Measurements from ENCODE around the gene RASSF4. TPM values are rescaled to one million over a fixed set of nuclear protein-coding genes. Genes with fewer than 3 reads are reported as not detected.

RASSF4 gene
- total RNA-seq, 1 experiment from 2014 or later, result 9.1 TPM

DNA sequence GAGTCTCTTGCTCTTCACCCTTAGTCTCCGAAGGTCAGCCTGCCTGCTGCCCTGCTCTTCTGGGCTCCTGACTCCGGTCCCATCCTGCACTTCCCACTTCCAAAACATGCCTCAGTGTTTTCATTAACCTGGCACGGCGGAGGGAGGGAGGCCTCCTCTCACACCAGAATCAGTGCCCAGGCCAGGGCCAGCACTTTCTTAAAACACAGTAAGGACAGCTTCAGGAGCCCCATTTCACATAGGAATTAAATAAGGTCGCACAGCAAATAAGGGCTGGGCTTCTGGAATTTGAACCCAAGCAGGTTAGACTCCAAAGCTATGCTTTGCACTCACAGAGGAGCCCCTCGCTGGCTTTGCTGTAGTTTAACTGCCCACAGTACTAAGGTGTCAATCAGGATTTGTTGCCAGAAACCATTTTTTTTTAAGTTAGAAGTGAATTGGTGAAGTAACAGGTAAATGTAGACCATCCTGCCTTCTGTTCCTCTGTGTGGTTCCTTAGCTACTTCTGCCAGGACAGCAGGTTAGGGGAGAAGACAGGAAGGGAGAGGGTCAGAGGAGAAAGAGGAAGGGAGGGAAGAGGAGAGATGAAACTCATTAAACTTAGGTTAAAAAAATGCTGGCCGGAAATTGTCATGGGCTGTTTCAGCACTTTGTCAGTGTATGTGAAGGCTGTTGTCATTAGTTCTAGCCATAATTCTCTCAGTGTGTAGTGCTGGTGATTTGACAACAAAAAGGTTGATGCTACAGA is 1.1 kb downstream of the RASSF4 start:
- peak; percentile 18 for DNase-seq
- Histone ChIP-seq H3K36me3 (replicated peaks; ENCODE audit: control insufficient read depth, insufficient read depth, low read length) (no peaks in the 10 kb centered on the region), H3K4me3 (ENCODE audit: insufficient read depth, low read depth, low read length) (no peak overlapping the region)

DNA sequence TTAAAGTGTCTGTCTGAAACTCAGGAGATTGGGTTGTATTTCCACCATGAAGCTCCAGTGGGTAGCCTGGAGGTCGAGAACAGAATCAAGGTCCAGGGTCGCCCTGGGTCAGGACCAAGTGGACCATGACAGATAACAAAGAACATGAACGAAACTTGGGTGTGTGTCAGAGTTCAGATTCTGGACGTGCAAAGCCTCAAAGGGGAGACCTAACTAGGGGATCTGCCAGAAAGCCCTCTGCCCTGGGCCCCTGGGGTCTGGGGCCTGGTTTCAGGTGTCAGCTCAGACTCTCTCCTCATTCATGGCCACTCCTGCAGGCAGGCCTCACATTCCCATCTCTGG is 1.6 kb downstream of the RASSF4 start:
- peaks cover 5% of the 10 kb centered on the region for H3K27me3 ChIP-seq (ENCODE audit: control insufficient read depth, insufficient read depth, low read length)
- no peaks in the 10 kb centered on the region for H3K36me3 ChIP-seq (replicated peaks; ENCODE audit: control insufficient read depth, insufficient read depth, low read length)
- DNase-seq, result peak; percentile 28
- no peak overlapping the region for H3K4me3 ChIP-seq (ENCODE audit: insufficient read depth, low read depth, low read length)

More for the DNA sequence above, 1.1 kb downstream of the RASSF4 start:
- H3K27me3 ChIP-seq (ENCODE audit: control insufficient read depth, insufficient read depth, low read length), result peaks cover 5% of the 10 kb centered on the region

DNA sequence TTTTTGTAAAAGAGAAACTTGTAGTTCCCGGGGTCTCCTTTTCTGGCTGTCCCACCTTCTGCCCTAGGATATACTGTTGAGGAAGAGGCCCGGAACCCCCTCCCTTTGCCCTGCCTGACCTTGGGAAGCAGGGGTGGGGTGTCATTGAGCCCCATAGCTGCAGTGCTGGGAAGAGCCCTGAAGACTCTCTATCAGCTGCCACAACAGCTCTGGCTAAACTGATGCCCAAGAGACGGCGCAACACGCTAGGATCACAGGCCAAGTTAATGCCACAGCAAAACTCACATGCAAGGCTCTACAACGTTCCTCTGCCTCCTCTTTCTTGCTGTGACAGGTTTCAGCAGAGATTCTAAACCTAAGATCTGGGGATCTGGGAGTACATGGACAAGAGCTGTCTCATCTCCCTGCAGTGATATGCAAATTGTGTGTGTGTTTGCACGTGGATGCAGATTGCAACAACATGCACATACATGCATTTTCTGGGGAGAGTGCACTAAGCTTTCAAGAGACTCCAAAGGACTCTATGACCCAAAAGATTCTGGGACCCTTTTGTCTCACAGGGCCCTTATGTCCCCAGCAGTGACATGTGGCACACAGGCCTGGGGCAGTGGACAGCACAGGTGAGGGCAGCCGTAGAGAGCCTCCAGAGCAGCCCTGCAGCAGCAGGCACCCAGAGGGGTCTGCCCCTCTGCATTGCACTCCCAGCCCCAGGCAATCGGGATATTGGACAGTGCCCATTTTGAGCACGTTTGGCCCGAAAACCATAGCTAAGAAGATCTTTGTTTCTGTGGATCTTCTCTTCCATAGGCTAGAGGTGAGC is 2.5 kb downstream of the RASSF4 start:
- peaks cover 5% of the 10 kb centered on the region for H3K27me3 ChIP-seq (ENCODE audit: control insufficient read depth, insufficient read depth, low read length)

DNA sequence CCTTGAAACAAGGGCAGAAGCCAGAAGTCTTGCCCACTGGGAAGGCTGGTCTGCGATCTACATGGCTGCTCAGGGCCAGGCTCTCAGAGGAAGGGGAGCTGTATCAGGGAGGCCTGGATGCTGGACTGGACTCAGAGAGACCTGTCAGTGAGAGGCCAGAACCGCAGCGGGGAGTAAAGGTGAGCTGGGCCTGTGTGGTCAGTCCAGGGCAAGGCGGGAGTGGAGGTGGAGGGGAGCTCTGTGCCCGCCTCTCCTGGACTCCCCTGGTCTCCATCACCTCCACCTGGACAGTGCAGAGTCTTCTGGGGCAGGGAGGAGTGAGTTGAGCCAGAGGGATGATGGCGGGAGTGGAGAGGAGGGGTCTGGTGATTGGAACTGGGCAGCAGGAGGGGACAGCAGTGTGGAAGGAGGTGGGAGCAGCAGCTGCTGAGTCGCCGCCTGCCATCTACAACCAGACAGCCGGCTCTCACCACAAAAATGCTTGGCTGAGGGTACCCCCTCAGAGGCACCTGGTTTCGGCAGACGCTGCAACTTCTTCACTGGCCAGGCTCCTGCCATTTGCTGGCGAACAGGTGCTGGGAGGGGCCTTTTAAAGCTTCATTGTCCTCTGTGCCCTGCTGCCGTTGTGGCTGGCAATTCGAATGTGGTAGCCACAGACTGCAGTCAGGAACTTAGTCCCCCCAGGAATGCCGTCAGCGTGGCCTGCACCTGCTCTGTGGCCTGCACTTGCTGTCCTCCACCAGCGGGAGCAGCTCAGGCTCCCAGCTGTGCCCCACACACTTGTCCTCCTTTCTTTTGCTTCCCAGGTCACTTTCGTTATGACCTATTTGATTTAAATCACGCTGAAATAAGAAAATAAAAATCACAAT is 3.5 kb downstream of the RASSF4 start:
- H3K27me3 ChIP-seq (ENCODE audit: control insufficient read depth, insufficient read depth, low read length), result peaks cover 5% of the 10 kb centered on the region
- no peaks in the 10 kb centered on the region for H3K36me3 ChIP-seq (replicated peaks; ENCODE audit: control insufficient read depth, insufficient read depth, low read length)
- no peak overlapping the region for H3K4me3 ChIP-seq (ENCODE audit: insufficient read depth, low read depth, low read length)
- DNase-seq, result peak; percentile 73

More for the DNA sequence above, 2.5 kb downstream of the RASSF4 start:
- Histone ChIP-seq H3K36me3 (replicated peaks; ENCODE audit: control insufficient read depth, insufficient read depth, low read length) (no peaks in the 10 kb centered on the region), H3K4me3 (ENCODE audit: insufficient read depth, low read depth, low read length) (no peak overlapping the region)
- no peak for DNase-seq

DNA sequence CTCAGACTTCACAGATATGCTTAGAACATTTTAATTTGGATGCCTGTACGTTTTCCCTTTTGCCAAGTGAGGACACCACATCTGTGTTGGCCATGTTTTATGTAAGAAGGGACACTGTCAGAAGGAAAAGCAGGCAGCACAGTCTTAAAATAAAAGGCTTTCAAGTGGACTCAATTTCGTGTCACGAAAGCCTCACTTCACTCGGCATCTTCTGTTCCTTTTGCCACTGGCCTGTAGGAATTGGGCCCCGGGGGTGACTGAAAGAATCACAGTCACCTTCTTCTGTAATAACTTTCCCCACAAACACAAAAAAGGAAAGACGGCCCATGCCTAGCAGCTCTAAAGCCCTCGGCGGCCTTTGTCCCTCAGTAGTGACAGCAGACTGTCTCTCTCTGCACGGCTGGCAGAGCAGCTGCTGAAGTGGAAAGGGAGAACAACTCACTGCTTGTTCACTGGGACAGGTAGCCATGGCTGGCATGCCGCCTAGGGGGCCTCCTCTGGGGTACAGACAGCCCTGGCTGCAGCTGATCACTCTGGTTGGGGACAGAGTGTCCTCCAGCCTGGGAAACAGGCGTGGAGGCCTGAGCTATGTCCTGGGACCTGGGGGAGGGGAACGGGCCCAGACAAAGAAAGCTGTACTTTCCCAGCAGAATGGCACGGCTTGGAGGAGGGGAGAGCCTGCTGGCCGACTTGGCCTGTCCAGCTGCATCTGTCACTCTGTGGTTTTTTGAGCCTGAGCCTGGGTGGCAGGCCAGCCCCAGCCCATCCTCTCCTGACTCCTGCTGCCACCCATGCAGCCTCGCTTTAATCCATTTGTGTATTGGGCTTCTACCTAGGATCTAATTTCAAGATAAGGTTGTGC is 4.4 kb downstream of the RASSF4 start:
- Histone ChIP-seq H3K27me3 (ENCODE audit: control insufficient read depth, insufficient read depth, low read length) (peaks cover 5% of the 10 kb centered on the region), H3K36me3 (replicated peaks; ENCODE audit: control insufficient read depth, insufficient read depth, low read length) (no peaks in the 10 kb centered on the region), H3K4me3 (ENCODE audit: insufficient read depth, low read depth, low read length) (no peak overlapping the region)
- peak; percentile 49 for DNase-seq

DNA sequence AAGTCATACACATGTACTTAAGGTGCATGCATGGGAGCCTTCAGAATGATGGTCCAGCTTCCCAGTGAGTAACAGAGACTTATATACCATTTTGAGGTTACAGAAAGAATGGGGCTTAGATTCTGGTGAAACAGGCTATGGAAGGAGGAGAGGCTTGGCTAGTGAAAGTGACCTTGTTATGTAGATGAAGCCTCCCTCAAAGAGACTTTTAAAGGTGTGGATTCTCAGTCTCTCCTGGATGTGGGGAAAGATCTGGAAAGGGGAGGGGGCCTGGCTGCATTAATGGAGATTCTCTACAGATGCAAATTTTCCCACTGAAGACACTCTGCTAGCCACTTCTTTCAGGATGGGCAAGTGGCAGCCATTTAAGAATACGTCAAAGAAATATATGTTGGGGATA is 5.5 kb downstream of the RASSF4 start:
- H3K36me3 ChIP-seq (replicated peaks; ENCODE audit: control insufficient read depth, insufficient read depth, low read length), result no peaks in the 10 kb centered on the region
- H3K4me3 ChIP-seq (ENCODE audit: insufficient read depth, low read depth, low read length), result no peak overlapping the region
- H3K27me3 ChIP-seq (ENCODE audit: control insufficient read depth, insufficient read depth, low read length), result peaks cover 3% of the 10 kb centered on the region
- peak; percentile 45 for DNase-seq

DNA sequence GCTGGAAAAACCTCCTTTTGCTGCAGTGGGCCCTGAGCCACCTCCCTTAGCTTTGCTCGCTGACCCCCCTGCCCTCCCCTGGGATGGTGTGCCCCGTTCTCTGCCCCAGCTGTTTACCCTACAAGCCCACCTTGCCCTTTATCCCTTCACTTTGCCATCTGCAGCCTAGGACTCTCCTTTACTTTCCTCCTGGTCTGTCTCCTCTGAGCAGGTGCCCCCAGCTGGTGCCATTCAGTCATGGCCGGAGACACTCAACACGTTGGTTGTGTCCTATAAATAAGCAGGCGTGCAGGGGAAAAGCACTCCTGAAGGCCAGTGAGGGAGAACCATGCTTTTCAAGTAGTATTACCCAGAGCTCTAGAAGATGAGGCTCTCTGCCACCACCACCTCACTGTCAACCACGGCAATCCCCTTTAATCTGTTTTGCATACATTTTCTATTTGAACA is 6.1 kb downstream of the RASSF4 start:
- H3K36me3 ChIP-seq (replicated peaks; ENCODE audit: control insufficient read depth, insufficient read depth, low read length), result no peaks in the 10 kb centered on the region; the same call in 1 of the 2 replicates
- DNase-seq, result peak; percentile 13
- no peak overlapping the region for H3K4me3 ChIP-seq (ENCODE audit: insufficient read depth, low read depth, low read length)
- no peaks in the 10 kb centered on the region for H3K27me3 ChIP-seq (ENCODE audit: control insufficient read depth, insufficient read depth, low read length)

DNA sequence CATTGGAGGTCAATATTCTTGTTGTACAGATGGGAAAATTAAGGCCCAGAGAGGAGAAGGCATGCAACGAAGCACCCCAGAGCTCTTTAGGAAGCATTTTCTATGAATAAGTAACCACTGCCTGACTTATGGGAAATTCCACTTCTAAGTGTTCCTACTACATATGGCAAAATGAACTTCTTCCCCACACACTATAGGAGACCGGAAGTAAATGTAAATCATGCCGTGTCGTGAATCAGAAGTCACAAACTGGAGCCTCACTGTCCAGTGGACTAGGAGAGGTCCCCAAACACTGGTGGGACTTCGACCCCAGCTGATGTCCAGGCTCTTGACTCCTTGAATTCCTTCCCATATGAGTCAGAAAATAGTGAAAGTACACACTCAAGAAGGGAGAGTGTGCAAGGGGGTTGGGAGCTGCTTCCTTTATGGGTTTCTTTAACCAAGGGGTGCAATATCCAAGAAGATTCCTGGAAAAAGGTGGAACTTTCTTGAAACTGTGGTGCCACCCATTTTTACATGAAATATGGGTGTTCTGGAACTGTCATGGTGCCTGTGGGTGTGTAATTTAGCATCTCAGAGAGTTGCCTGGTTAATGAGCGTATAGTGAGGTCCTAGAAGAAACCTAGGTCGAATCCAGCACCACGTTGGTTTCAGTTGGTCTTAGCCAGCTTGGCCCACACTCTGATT is 6.7 kb downstream of the RASSF4 start:
- H3K36me3 ChIP-seq (replicated peaks; ENCODE audit: control insufficient read depth, insufficient read depth, low read length), result no peaks in the 10 kb centered on the region; the same call in 1 of the 2 replicates
- H3K4me3 ChIP-seq (ENCODE audit: insufficient read depth, low read depth, low read length), result no peak overlapping the region
- H3K27me3 ChIP-seq (ENCODE audit: control insufficient read depth, insufficient read depth, low read length), result no peaks in the 10 kb centered on the region
- no peak for DNase-seq

DNA sequence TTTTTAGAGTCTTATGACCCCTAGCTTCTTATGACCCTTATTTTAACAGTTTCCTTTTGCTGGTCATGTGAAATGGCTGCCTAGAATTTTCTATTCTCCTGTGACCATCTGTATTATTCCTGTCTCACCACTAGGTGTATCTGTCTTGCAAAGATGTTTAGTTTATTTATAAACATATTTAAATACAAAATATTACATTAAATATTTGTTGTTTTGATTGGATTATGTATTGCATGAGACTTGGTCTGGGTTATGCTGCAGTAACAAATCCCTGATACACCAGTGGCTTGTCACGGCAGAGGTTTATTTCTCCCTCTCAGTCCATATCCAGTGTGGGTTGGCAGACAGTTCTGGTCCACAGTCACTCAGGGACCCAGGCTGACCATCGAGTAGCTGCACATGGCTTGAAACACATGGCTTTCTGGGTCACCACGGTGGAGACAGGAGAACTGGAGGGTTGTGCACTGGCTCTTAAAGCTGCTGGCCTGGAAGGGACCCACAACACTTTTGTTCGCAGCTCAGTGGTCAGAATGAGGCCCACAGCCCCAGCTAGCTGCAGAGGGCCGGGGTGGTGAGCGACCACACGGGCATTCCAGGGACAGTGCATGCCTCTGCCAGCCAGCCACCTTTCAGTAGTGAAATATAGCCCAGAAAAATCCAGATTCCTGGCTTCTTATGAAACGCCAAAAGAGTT is 7.4 kb downstream of the RASSF4 start:
- H3K27me3 ChIP-seq (ENCODE audit: control insufficient read depth, insufficient read depth, low read length), result no peaks in the 10 kb centered on the region
- H3K4me3 ChIP-seq (ENCODE audit: insufficient read depth, low read depth, low read length), result no peak overlapping the region
- no peak for DNase-seq
- H3K36me3 ChIP-seq (replicated peaks; ENCODE audit: control insufficient read depth, insufficient read depth, low read length), result peaks cover 2% of the 10 kb centered on the region

DNA sequence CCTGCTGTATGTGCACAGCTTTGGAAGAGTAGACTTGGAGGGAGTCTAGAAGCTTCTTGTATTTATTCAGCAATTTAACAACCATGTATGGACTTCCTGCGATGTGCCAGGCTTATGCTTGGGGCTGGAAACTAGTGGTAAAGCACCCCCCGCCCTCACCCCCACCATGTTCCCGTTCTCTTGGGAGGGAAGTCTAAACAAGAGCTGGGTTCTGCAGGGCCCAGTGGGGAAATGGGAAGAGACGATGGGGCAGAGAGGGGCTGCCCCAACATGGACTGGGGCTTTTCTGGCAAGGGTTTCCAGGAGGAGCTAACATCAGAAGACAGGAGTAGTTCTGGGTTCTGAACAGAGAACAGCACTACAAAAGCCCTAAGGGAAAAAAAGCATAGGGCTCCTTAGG is 8.0 kb downstream of the RASSF4 start:
- Histone ChIP-seq H3K36me3 (replicated peaks; ENCODE audit: control insufficient read depth, insufficient read depth, low read length) (peaks cover 2% of the 10 kb centered on the region), H3K27me3 (ENCODE audit: control insufficient read depth, insufficient read depth, low read length) (no peaks in the 10 kb centered on the region), H3K4me3 (ENCODE audit: insufficient read depth, low read depth, low read length) (no peak overlapping the region)
- DNase-seq, result no peak

DNA sequence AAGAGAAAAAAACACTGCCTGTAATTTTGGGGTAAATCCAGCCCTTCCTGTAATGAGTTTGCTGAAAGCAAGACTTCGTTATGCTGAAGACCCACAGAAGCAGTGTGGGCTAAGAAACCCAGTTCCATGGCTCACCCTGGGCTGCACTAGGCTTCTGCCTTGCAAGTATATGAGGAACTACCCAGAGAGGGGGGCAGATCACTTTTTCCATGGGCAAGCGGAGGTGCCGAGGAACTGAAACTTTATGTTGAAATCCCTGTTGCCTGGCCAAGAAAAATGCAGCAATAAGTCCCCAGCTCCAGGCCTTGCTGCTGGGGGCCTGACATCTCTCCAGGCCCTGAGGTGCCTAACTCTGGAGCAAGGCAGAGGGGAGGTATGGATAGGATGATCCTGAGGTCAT is 8.5 kb downstream of the RASSF4 start:
- Histone ChIP-seq H3K36me3 (replicated peaks; ENCODE audit: control insufficient read depth, insufficient read depth, low read length) (peaks cover 2% of the 10 kb centered on the region), H3K27me3 (ENCODE audit: control insufficient read depth, insufficient read depth, low read length) (no peaks in the 10 kb centered on the region), H3K4me3 (ENCODE audit: insufficient read depth, low read depth, low read length) (no peak overlapping the region)
- DNase-seq, result peak; percentile 16

DNA sequence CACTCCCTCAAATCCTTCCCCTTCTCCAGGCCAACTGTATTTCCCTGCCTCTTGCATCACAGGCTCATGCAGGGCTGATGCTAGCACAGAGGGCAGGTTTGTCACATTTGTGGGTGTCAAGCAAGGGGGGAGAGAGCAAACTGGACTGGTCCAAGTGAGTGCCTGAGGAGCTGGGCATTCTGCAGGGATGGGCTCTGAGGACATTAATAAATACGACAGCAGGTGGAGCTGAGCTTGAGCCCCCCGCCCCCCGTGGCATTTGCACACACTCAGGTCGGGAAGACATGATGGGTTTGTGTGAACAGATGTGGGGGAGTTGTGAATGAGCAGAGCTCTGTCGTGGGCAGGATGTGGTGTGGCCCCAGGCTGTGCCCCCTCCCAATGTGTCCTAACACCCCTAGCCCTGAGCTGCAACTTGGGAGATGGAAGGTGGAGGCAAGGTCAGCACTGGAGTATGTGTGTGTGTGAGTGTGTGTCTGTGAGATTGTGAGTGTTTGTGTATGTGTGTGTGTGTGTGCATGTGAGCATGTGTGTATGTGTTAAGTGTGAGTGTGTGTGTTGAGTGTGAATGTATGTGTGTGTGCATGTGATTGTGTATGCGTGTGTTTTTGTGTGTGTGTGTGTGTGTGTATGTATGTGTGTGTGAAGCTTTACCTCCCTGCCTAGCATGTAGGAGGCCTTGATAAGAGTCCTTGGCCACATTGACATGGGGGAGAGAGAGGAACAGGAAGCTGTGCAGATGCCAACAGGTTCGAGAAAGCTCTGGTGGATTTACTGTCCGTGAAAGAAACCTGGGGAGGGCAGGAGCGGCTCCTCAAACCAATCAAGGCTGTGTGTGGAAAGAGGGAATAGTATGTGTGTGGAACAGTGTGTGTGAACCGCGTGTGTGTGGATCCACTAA is 9.1 kb downstream of the RASSF4 start:
- DNase-seq, result peak; percentile 20
- H3K27me3 ChIP-seq (ENCODE audit: control insufficient read depth, insufficient read depth, low read length), result no peaks in the 10 kb centered on the region
- no peak overlapping the region for H3K4me3 ChIP-seq (ENCODE audit: insufficient read depth, low read depth, low read length)
- H3K36me3 ChIP-seq (replicated peaks; ENCODE audit: control insufficient read depth, insufficient read depth, low read length), result peaks cover 2% of the 10 kb centered on the region

Data from H7 (cell line).